Neural cell (in vitro differentiated cells): Measurements from ENCODE around the gene BLVRB. TPM values are rescaled to one million over a fixed set of nuclear protein-coding genes. Genes with fewer than 3 reads are reported as not detected.

Experiments
- H2AFZ ChIP-seq: fragments of 200-600, 300-800 bp; sonication (generic), shearing (Covaris generic); 2 replicates; pipeline ENCODE4 v1.6.0; 2014; ENCODE audit warnings: low read depth, mild to moderate bottlenecking, antibody characterized with exemption, low read length, moderate library complexity
- H3F3A ChIP-seq: fragments of 200-600 bp; shearing (Covaris generic); 2 replicates; pipeline ENCODE4 v1.6.1; 2016; ENCODE audit warnings: mild to moderate bottlenecking, moderate library complexity, mixed read lengths, antibody characterized with exemption, low read length; ENCODE audit not compliant: insufficient read depth, poor library complexity, severe bottlenecking
- H3K27ac ChIP-seq: fragments of 200-600, 300-800 bp; sonication (generic), shearing (Covaris generic); 2 replicates; pipeline ENCODE4 v1.5.1; 2014; ENCODE audit warnings: mild to moderate bottlenecking, low read length, moderate library complexity
- H3K27me3 ChIP-seq: fragments of 300-800, 200-600 bp; sonication (generic), shearing (Covaris generic); 2 replicates; pipeline ENCODE4 v1.6.0; 2014; ENCODE audit warnings: mild to moderate bottlenecking, low read depth, low read length, moderate library complexity; ENCODE audit not compliant: insufficient read depth
- H3K36me3 ChIP-seq: fragments of 300-800, 200-600 bp; sonication (generic), shearing (Covaris generic); 2 replicates; pipeline ENCODE4 v1.5.1; 2014; ENCODE audit warnings: mild to moderate bottlenecking, antibody characterized with exemption, low read length, moderate library complexity; ENCODE audit not compliant: insufficient read depth
- H3K4me2 ChIP-seq: fragments of 300-800, 200-600 bp; sonication (generic), shearing (Covaris generic); 2 replicates; pipeline ENCODE4 v1.6.0; 2014; ENCODE audit warnings: mild to moderate bottlenecking, low read length
- H3K4me3 ChIP-seq: fragments of 300-800, 200-600 bp; sonication (generic), shearing (Covaris generic); 2 replicates; pipeline ENCODE4 v1.5.1; 2014; ENCODE audit warnings: mild to moderate bottlenecking, low read length, moderate library complexity
- H3K79me2 ChIP-seq: fragments of 200-600 bp; shearing (Covaris generic); replicated peaks from 2 replicates; pipeline ENCODE4 v1.6.0; 2014; ENCODE audit warnings: mild to moderate bottlenecking, low read length, moderate library complexity; ENCODE audit not compliant: insufficient read depth
- H3K9ac ChIP-seq: fragments of 300-800, 200-600 bp; sonication (generic), shearing (Covaris generic); 2 replicates; pipeline ENCODE4 v1.6.1; 2016; ENCODE audit warnings: mild to moderate bottlenecking, low read length, mixed read lengths
- H3K9me2 ChIP-seq: fragments of 200-600 bp; shearing (Covaris generic); 2 replicates; pipeline ENCODE4 v1.6.1; 2016; ENCODE audit warnings: mild to moderate bottlenecking, low read length, mixed read lengths; ENCODE audit not compliant: insufficient read depth
- H3K9me3 ChIP-seq: fragments of 200-600, 300-800 bp; sonication (generic), shearing (Covaris generic); 2 replicates; pipeline ENCODE4 v1.6.1; 2016; ENCODE audit warnings: mild to moderate bottlenecking, mixed run types, low read length, moderate library complexity, mixed read lengths
- H4K20me1 ChIP-seq: fragments of 200-600 bp; shearing (Covaris generic); 2 replicates; pipeline ENCODE4 v1.6.1; 2016; ENCODE audit warnings: mild to moderate bottlenecking, mixed run types; ENCODE audit not compliant: insufficient read depth
- EP300 ChIP-seq: fragments of 450-650 bp; conservative IDR thresholded peaks from 2 replicates; pipeline ENCODE4 v1.6.1; 2014; ENCODE audit warnings: antibody characterized with exemption, mild to moderate bottlenecking, moderate library complexity; ENCODE audit not compliant: poor library complexity, severe bottlenecking
- EZH2 ChIP-seq: fragments of 200-600, 300-800 bp; shearing (Covaris generic), sonication (generic); IDR thresholded peaks from 2 replicates; pipeline ENCODE4 v1.6.1; 2014; ENCODE audit warnings: antibody characterized with exemption, low read length, borderline replicate concordance, mild to moderate bottlenecking; ENCODE audit not compliant: insufficient read depth, poor library complexity, severe bottlenecking
- MXI1 ChIP-seq: fragments of 450-650 bp; conservative IDR thresholded peaks from 2 replicates; pipeline ENCODE4 v1.6.1; 2014; ENCODE audit warnings: antibody characterized with exemption, mild to moderate bottlenecking; ENCODE audit not compliant: poor library complexity, severe bottlenecking
- POLR2AphosphoS5 ChIP-seq: IDR thresholded peaks from 2 replicates; pipeline ENCODE4 v1.6.1; 2012
- RAD21 ChIP-seq: fragments of 450-650 bp; conservative IDR thresholded peaks from 2 replicates; pipeline ENCODE4 v1.6.1; 2014; ENCODE audit warnings: antibody characterized with exemption, mild to moderate bottlenecking, moderate library complexity
- SMC3 ChIP-seq: fragments of 450-650 bp; conservative IDR thresholded peaks from 2 replicates; pipeline ENCODE4 v1.6.1; 2014; ENCODE audit warnings: antibody characterized with exemption, mild to moderate bottlenecking, moderate library complexity; ENCODE audit not compliant: poor library complexity
- TAF1 ChIP-seq: IDR thresholded peaks from 2 replicates; pipeline ENCODE4 v1.6.1; 2012; ENCODE audit warnings: low read depth
- polyA plus RNA-seq: library from polyadenylated mRNA; depleted of rRNA; stranded (reverse); fragments of >200 nt; gene quantifications from 2 replicates; pipeline ENCODE4 v1.2.3, GENCODE V29; 2014
- TF ChIP-seq, protein P1 (sequence below): fragments of 450-650 bp; IDR thresholded peaks from 2 replicates; pipeline ENCODE4 v1.5.1; 2014; ENCODE audit warnings: antibody characterized with exemption, mild to moderate bottlenecking, moderate library complexity; ENCODE audit not compliant: poor library complexity, severe bottlenecking
- TF ChIP-seq, protein P2 (sequence below): IDR thresholded peaks from 2 replicates; pipeline ENCODE4 v1.6.1; 2012; ENCODE audit warnings: borderline replicate concordance

The BLVRB gene
- polyA plus RNA-seq, 1 donor from 2014 or later, result 9.9 TPM

DNA sequence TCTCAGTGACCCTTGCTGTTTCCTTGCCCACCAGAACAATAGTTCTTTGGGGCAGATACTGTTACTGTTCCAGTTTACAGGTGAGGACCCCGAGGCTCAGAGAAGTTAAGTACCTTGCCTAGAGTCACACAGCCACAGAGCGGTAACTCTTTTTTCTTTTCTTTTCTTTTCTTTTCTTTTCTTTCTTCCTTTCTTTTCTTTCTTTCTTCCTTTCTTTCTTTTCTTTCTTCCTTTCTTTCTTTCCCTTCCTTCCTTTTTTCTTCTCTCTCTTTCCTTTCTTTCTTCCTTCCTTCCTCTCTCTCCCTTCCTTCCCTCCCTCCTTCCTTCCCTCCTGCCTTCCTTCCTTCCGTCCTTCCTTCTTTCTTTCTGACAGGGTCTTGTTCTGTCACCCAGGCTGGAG lies 47.5 kb downstream of the BLVRB start:
- no peak for TF ChIP-seq EZH2
- no peak for TF ChIP-seq MXI1
- TF ChIP-seq, protein P1, sequence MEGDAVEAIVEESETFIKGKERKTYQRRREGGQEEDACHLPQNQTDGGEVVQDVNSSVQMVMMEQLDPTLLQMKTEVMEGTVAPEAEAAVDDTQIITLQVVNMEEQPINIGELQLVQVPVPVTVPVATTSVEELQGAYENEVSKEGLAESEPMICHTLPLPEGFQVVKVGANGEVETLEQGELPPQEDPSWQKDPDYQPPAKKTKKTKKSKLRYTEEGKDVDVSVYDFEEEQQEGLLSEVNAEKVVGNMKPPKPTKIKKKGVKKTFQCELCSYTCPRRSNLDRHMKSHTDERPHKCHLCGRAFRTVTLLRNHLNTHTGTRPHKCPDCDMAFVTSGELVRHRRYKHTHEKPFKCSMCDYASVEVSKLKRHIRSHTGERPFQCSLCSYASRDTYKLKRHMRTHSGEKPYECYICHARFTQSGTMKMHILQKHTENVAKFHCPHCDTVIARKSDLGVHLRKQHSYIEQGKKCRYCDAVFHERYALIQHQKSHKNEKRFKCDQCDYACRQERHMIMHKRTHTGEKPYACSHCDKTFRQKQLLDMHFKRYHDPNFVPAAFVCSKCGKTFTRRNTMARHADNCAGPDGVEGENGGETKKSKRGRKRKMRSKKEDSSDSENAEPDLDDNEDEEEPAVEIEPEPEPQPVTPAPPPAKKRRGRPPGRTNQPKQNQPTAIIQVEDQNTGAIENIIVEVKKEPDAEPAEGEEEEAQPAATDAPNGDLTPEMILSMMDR, result no peak
- no peak for TF ChIP-seq SMC3
- no peak for TF ChIP-seq EP300
- no peak for TF ChIP-seq POLR2AphosphoS5
- TF ChIP-seq RAD21, result no peak
- TF ChIP-seq TAF1, result no peak
- TF ChIP-seq, protein P2, sequence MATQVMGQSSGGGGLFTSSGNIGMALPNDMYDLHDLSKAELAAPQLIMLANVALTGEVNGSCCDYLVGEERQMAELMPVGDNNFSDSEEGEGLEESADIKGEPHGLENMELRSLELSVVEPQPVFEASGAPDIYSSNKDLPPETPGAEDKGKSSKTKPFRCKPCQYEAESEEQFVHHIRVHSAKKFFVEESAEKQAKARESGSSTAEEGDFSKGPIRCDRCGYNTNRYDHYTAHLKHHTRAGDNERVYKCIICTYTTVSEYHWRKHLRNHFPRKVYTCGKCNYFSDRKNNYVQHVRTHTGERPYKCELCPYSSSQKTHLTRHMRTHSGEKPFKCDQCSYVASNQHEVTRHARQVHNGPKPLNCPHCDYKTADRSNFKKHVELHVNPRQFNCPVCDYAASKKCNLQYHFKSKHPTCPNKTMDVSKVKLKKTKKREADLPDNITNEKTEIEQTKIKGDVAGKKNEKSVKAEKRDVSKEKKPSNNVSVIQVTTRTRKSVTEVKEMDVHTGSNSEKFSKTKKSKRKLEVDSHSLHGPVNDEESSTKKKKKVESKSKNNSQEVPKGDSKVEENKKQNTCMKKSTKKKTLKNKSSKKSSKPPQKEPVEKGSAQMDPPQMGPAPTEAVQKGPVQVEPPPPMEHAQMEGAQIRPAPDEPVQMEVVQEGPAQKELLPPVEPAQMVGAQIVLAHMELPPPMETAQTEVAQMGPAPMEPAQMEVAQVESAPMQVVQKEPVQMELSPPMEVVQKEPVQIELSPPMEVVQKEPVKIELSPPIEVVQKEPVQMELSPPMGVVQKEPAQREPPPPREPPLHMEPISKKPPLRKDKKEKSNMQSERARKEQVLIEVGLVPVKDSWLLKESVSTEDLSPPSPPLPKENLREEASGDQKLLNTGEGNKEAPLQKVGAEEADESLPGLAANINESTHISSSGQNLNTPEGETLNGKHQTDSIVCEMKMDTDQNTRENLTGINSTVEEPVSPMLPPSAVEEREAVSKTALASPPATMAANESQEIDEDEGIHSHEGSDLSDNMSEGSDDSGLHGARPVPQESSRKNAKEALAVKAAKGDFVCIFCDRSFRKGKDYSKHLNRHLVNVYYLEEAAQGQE, result no peak
- H3K9me2 ChIP-seq, result no peaks in the 10 kb centered on the region
- H3K4me2 ChIP-seq, result no peak overlapping the region
- no peak overlapping the region for H2AFZ ChIP-seq
- H3F3A ChIP-seq, result no peaks in the 10 kb centered on the region
- no peak overlapping the region for H3K9ac ChIP-seq
- H3K27me3 ChIP-seq, result no peaks in the 10 kb centered on the region
- H3K4me3 ChIP-seq, result no peak overlapping the region
- H3K79me2 ChIP-seq, result no peaks in the 10 kb centered on the region
- no peaks in the 10 kb centered on the region for H3K36me3 ChIP-seq
- H3K9me3 ChIP-seq, result no peaks in the 10 kb centered on the region
- no peaks in the 10 kb centered on the region for H4K20me1 ChIP-seq
- H3K27ac ChIP-seq, result no peak overlapping the region

DNA sequence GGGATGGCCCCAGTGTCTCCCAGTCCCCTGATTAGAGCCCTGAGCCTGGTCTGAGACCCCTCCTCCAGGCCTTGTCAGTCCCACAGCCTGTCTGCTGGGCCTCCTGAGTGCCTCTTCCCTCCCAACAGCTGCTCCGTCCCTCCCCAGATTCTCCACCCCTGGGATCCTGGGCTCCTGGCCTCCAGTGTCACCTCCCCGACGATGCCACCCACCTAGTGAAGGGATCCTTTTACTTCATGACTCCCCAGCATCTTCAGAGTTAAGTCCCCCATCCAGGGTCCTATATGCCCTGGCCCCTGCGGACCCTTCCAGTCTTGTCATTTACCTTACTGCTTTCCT lies 47.9 kb downstream of the BLVRB start:
- TF ChIP-seq MXI1 (no peak), EP300 (no peak), POLR2AphosphoS5 (no peak), TAF1 (no peak), EZH2 (no peak), SMC3 (no peak), RAD21 (no peak)
- TF ChIP-seq, protein P1, result no peak
- TF ChIP-seq, protein P2, result no peak
- Histone ChIP-seq H3K4me2 (no peak overlapping the region), H3K36me3 (no peaks in the 10 kb centered on the region), H3K9me3 (no peaks in the 10 kb centered on the region), H3K79me2 (no peaks in the 10 kb centered on the region), H3K27me3 (no peaks in the 10 kb centered on the region), H3K9ac (no peak overlapping the region), H4K20me1 (no peaks in the 10 kb centered on the region), H3K4me3 (no peak overlapping the region), H2AFZ (no peak overlapping the region), H3K27ac (no peak overlapping the region), H3F3A (no peaks in the 10 kb centered on the region), H3K9me2 (no peaks in the 10 kb centered on the region)
